Small intestine (tissue), 7 donors: ENCODE results near the gene CDC27. TPM values are rescaled to one million over a fixed set of nuclear protein-coding genes. Genes with fewer than 3 reads are reported as not detected.

Experiments
- DNase-seq, 2 donors: peaks; one replicate each; pipeline versions ENCODE4 v3.0.0 to v3.0.0-alpha.2; 2013
- FAIRE-seq: peaks from 2 replicates; lab custom pipeline; 2012; peaks lifted over from hg19 to GRCh38; lab: Jason Lieb, UNC
- H3K27ac ChIP-seq, 3 donors: one replicate each; pipeline ENCODE4 v1.5.1; 2013; ENCODE audit warnings: low read length in 2 of 3, mild to moderate bottlenecking in 2 of 3, control low read depth in 1 of 3, inconsistent platforms in 1 of 3, low read depth in 1 of 3, moderate library complexity in 1 of 3
- H3K27me3 ChIP-seq, 3 donors: one replicate each; pipeline ENCODE4 v1.6.1; 2013; ENCODE audit warnings: low read length in 3 of 3, inconsistent platforms in 1 of 3; ENCODE audit not compliant: control insufficient read depth in 3 of 3, insufficient read depth in 3 of 3
- H3K36me3 ChIP-seq, 3 donors: one replicate each; pipeline ENCODE4 v1.6.1; 2013; ENCODE audit warnings: low read length in 3 of 3, inconsistent platforms in 1 of 3, low read depth in 1 of 3, mild to moderate bottlenecking in 1 of 3, moderate library complexity in 1 of 3; ENCODE audit not compliant: control insufficient read depth in 3 of 3, insufficient read depth in 2 of 3
- H3K4me1 ChIP-seq, 3 donors: one replicate each; pipeline ENCODE4 v1.6.1; 2013; ENCODE audit warnings: low read length in 2 of 3, inconsistent platforms in 1 of 3, low read depth in 1 of 3, mild to moderate bottlenecking in 1 of 3, moderate library complexity in 1 of 3; ENCODE audit not compliant: control insufficient read depth in 3 of 3, insufficient read depth in 2 of 3
- H3K4me3 ChIP-seq, 3 donors: one replicate each; pipeline ENCODE4 v1.5.1; 2013; ENCODE audit warnings: low read length in 3 of 3, control low read depth in 1 of 3, inconsistent platforms in 1 of 3, low read depth in 1 of 3, mild to moderate bottlenecking in 1 of 3, moderate library complexity in 1 of 3
- H3K9me3 ChIP-seq, 2 donors: one replicate each; pipeline ENCODE4 v1.6.1; 2013; ENCODE audit warnings: low read depth in 1 of 2, low read length in 1 of 2; ENCODE audit not compliant: control insufficient read depth in 2 of 2, insufficient read depth in 1 of 2
- WGBS, 3 donors: extraction: QIAGEN DNeasy Blood & Tissue Kit; methylation state at CpG; one replicate each; pipeline ENCODE4 v1.1.7; 2013; 5-methylcytosine and 5-hydroxymethylcytosine counted together
- polyA plus RNA-seq, 4 donors: library from polyadenylated mRNA; stranded (reverse) in 3 of 4; unstranded in 1 of 4; fragments of 200-250 nt in 3 of 4; fragments of 120-200 nt in 1 of 4; gene quantifications; one replicate each; pipeline versions ENCODE4 v1.2.1 to v1.2.3, GENCODE V29; 2013
- donor health status: healthy with polysubstance abuse.
- donor health status: control.
- donor health status: control.
- donor health status: Bipolar disorder and iron deficiency.
- donor health status: healthy.

Gene CDC27
- polyA plus RNA-seq, 4 donors: 5.9 to 29.7 (median 19.5) TPM

DNA sequence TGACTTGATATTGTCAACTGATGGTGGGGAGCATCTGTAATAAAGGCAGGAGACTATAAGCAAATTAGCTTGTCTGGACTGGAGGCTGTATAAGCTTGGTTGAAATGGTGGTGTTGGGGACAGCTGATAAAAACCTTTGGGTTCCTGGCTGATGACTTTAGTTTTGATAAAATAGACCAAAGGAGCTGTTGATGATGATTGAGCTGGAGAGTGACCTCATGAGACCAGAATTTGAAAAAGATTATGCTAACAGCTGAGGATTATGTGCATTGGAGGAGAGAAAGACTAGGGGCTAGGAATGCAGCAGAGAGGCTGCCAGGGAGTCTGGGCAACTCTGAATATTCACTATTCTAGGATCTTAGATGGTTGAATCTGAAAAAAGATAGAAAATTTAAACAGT, 8.7 kb upstream of the CDC27 start:
- peaks cover 0 to 2% (median 0%) of the 10 kb centered on the region in 3 donors for H3K4me1 ChIP-seq
- no peaks in the 10 kb centered on the region for H3K36me3 ChIP-seq
- no peaks in the 10 kb centered on the region for H3K27me3 ChIP-seq
- no peak overlapping the region for H3K4me3 ChIP-seq
- DNase-seq: no peak
- no peaks in the 10 kb centered on the region for H3K9me3 ChIP-seq
- FAIRE-seq: no peak
- H3K27ac ChIP-seq: no peak overlapping the region

GRCh38 chr17:47193931-47194511, 4.9 kb upstream of the CDC27 start:
- Histone ChIP-seq H3K27me3 (no peaks in the 10 kb centered on the region), H3K4me3 (no peak overlapping the region), H3K27ac (no peak overlapping the region), H3K36me3 (no peaks in the 10 kb centered on the region), H3K4me1 (no peaks in the 10 kb centered on the region), H3K9me3 (no peaks in the 10 kb centered on the region)
- FAIRE-seq (no peak), DNase-seq (no peak)
- 95 to 98% (median 95%) methylated on average over 4 of the region's 4 CpGs for WGBS, 3 donors

DNA sequence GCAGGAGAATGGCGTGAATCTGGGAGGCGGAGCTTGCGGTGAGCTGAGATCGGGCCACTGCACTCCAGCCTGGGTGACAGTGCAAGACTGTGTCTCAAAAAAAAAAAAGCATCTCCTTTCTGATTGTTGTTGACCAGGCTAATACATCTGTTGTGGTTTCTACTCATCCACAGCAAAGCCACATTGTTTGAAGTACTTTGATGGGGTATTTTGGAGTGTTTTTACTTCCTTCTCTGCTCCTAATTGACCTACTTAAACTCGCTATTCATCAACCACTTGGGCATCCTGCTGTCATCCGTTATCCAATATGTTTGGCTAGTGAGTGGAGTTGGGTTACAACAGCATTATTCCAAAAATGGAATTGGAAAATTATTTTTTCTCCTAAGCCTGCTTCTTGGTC, 3.5 kb upstream of the CDC27 start:
- Histone ChIP-seq H3K27me3 (no peaks in the 10 kb centered on the region), H3K27ac (no peak overlapping the region), H3K4me3 (no peak overlapping the region), H3K36me3 (no peaks in the 10 kb centered on the region), H3K9me3 (no peaks in the 10 kb centered on the region), H3K4me1 (no peaks in the 10 kb centered on the region)
- WGBS, 3 donors: 66 to 79% (median 73%) methylated on average over 6 of the region's 6 CpGs
- DNase-seq: no peak
- no peak for FAIRE-seq

DNA sequence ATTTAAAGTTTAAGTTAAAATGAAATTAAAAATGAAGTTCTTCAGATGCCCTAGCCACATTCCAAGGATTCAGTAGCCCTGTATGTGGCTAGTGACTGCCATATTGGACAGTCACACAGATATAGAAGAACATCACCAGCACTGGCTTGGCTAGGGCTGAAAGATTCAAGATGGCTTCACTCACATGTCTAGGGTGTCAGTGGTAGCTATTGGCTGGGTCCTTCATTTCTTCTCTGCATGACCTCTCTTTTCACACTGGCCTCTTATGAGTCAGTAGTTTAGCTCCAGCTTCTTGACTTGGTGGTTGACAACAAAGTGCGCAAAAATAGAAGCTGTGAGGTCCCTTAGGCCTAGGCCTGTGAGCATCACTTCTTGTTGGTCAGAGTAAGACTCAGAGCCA, 1.7 kb upstream of the CDC27 start:
- H3K4me3 ChIP-seq: no peak overlapping the region
- WGBS, 3 donors: 100% methylated on average over 1 of the region's 1 CpG
- peaks cover 0 to 3% (median 0%) of the 10 kb centered on the region in 3 donors for H3K4me1 ChIP-seq
- DNase-seq (no peak), FAIRE-seq (no peak)
- H3K9me3 ChIP-seq: no peaks in the 10 kb centered on the region
- H3K27me3 ChIP-seq: no peaks in the 10 kb centered on the region
- no peaks in the 10 kb centered on the region for H3K36me3 ChIP-seq
- H3K27ac ChIP-seq: no peak overlapping the region

DNA sequence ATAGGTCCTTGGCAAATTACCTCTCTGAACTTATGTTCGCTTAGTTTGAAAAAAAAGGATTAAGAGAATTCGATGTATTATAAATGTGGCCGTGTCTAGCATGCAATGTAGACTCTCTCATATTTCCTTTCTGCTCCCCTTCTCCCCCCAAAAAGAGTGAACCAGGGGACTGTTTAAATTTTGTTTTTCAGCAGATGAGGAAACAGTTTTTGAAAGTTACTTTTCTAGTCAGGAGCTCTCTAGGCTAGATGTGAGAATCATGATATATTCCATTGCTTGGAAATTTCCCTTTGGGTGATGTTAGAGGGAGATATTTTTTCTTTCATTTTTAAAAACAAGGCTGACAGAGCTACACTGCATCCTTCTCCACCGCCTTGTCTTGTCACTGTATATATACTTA, 1.1 kb upstream of the CDC27 start:
- no peak for FAIRE-seq
- WGBS, 3 donors: 88 to 97% (median 92%) methylated on average over 4 of the region's 4 CpGs
- no peak for DNase-seq
- Histone ChIP-seq H3K36me3 (no peaks in the 10 kb centered on the region), H3K9me3 (no peaks in the 10 kb centered on the region), H3K27ac (no peak overlapping the region), H3K27me3 (no peaks in the 10 kb centered on the region), H3K4me3 (no peak overlapping the region), H3K4me1 (peaks cover 0 to 4% (median 0%) of the 10 kb centered on the region in 3 donors)

GRCh38 chr17:47189732-47190237, 690 bp upstream of the CDC27 start:
- no peak for FAIRE-seq
- no peak for DNase-seq
- WGBS, 3 donors: 16 to 36% (median 21%) methylated on average over 5 of the region's 5 CpGs

GRCh38 chr17:47188271-47188875, 722 bp downstream of the CDC27 start:
- DNase-seq: peak in 1 of 2 donors; percentile 24
- H3K4me1 ChIP-seq: peaks cover 0 to 7% (median 0%) of the 10 kb centered on the region in 3 donors
- H3K36me3 ChIP-seq: no peaks in the 10 kb centered on the region
- H3K27me3 ChIP-seq: no peaks in the 10 kb centered on the region
- 1 to 2% (median 1%) methylated on average over 15 of the region's 15 CpGs for WGBS, 3 donors
- no peaks in the 10 kb centered on the region for H3K9me3 ChIP-seq
- peak overlapping the region; percentile 69 to 90 (median 74) for H3K4me3 ChIP-seq
- peak overlapping the region; percentile 84 to 98 (median 94) for H3K27ac ChIP-seq
- FAIRE-seq: no peak

More at GRCh38 chr17:47189732-47190237, 690 bp upstream of the CDC27 start:
- no peaks in the 10 kb centered on the region for H3K36me3 ChIP-seq
- H3K27me3 ChIP-seq: no peaks in the 10 kb centered on the region
- peak overlapping the region in 2 of 3 donors; percentile 40 to 75 for H3K27ac ChIP-seq
- H3K4me1 ChIP-seq: peaks cover 0 to 4% (median 0%) of the 10 kb centered on the region in 3 donors
- H3K4me3 ChIP-seq: peak overlapping the region; percentile 4 to 69 (median 12)
- H3K9me3 ChIP-seq: no peaks in the 10 kb centered on the region

DNA sequence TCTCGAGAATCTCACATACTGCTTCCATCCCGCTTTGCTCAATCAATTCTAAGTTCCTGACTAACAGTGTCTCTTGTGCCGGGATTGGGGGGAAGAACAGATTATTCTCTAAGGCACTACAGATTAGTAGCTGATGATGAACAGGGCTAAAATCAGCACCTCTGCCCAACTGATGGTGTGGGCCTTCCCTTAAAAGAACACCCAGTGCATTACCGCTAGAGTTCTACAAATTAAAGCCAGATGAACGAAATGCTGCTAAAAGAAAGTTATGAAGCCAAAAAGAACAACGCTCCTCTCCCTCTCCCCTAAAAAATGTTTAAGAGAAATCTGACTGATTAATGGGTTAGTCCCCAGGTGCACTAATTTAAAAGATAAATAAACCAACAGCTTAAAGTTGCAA, 4.4 kb downstream of the CDC27 start:
- Histone ChIP-seq H3K9me3 (no peaks in the 10 kb centered on the region), H3K4me1 (peaks cover 0 to 10% (median 0%) of the 10 kb centered on the region in 3 donors), H3K36me3 (peaks cover 0 to 4% (median 3%) of the 10 kb centered on the region in 3 donors), H3K27me3 (no peaks in the 10 kb centered on the region), H3K4me3 (no peak overlapping the region), H3K27ac (no peak overlapping the region)
- no peak for FAIRE-seq
- DNase-seq: no peak
- WGBS, 3 donors: 64 to 92% (median 89%) methylated on average over 6 of the region's 6 CpGs
